ENCODE data around the gene PDE11A. TPM values are rescaled to one million over a fixed set of nuclear protein-coding genes. Genes with fewer than 3 reads are reported as not detected.

Gene PDE11A
- total and polyA plus RNA-seq, 2 experiments from 2014 or later: 0.34 to 0.86 TPM

DNA sequence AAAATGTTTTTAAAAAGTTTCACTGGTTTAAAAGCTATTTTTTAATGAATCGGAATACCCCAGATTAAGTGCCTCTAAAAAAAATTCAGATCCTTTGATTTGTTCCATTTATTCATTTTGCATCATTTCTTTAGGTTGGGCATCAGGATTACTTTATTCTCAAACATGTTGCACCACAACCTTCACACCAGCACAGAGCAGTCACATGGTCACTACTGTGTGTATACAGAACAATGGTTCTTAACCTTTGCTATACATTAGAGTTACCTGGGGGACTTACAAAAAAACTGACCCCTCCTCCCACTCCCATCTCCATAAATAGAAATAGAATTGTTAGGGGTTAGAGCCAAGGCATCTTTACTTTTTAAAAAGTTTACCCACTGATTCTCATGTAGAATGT, 461.8 kb downstream of the PDE11A start:
- Histone ChIP-seq H2AFZ (no peak overlapping the region), H3K36me3 (ENCODE audit: low read depth) (no peaks in the 10 kb centered on the region), H3K9me3 (ENCODE audit: low read depth) (no peaks in the 10 kb centered on the region), H3F3A (ENCODE audit: insufficient read depth) (no peaks in the 10 kb centered on the region), H3K4me2 (ENCODE audit: unreplicated experiment) (no peak overlapping the region), H3K27me3 (replicated peaks; ENCODE audit: insufficient read depth) (no peaks in the 10 kb centered on the region), H3K4me3 (no peak overlapping the region), H3K4me1 (ENCODE audit: insufficient read depth) (no peaks in the 10 kb centered on the region), H3K9ac (no peak overlapping the region), H3K27ac (no peak overlapping the region), H4K20me1 (ENCODE audit: insufficient read depth) (no peaks in the 10 kb centered on the region), H3K79me2 (ENCODE audit: insufficient read depth) (no peaks in the 10 kb centered on the region), H3K9me2 (ENCODE audit: insufficient read depth) (no peaks in the 10 kb centered on the region)
- no peak for DNase-seq
- TF ChIP-seq EZH2phosphoT487 (IDR thresholded peaks at IDR 0.05; ENCODE audit: insufficient read depth, low read depth): no peak
- no peak for TF ChIP-seq EZH2 (IDR thresholded peaks at IDR 0.05; ENCODE audit: insufficient read depth, poor library complexity, severe bottlenecking)
- in situ Hi-C loops (cut with MboI): loop anchor here (25.0 kb wide), 1 partner anchor 449 kb away; no protein-coding TSS in a partner anchor
- 81 to 91% methylated on average over 1 of the region's 1 CpG for WGBS, 2 experiments (ENCODE audit: low coverage in 1 of 2, low lambda C conversion rate in 2 of 2, missing lambda C conversion rate in 2 of 2)

DNA sequence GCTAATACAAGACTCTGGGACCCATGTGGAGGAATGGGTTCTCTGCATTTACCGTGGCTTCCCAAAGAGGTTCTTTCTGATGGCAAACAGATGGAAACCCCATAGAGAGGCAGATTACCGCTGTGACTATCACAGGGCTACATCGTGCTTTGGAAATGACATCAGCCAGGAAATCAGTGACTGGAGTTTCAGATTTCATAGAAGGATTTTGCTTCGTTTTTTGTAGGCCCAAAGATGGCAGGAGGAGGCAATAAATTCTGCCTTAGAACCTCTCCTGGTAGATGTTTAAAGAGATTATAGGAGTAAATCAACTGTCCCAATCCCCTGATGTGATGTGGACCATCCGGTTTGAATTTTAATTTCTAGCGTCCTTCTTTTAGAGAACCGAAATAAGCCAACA, 465.9 kb downstream of the PDE11A start:
- no peak overlapping the region for H3K4me3 ChIP-seq
- no peaks in the 10 kb centered on the region for H3K9me2 ChIP-seq (ENCODE audit: insufficient read depth)
- no peaks in the 10 kb centered on the region for H3K9me3 ChIP-seq (ENCODE audit: low read depth)
- H3K9ac ChIP-seq: no peak overlapping the region
- no peak overlapping the region for H3K27ac ChIP-seq
- TF ChIP-seq EZH2 (IDR thresholded peaks at IDR 0.05; ENCODE audit: insufficient read depth, poor library complexity, severe bottlenecking) (no peak), EZH2phosphoT487 (IDR thresholded peaks at IDR 0.05; ENCODE audit: insufficient read depth, low read depth) (no peak)
- no peak for DNase-seq
- H3K27me3 ChIP-seq (replicated peaks; ENCODE audit: insufficient read depth): no peaks in the 10 kb centered on the region
- H3K4me1 ChIP-seq (ENCODE audit: insufficient read depth): 0 out of 2 replicates have a peak, but pooled peaks cover 5% of the 10 kb centered on the region
- H2AFZ ChIP-seq: no peak overlapping the region
- H3K79me2 ChIP-seq (ENCODE audit: insufficient read depth): no peaks in the 10 kb centered on the region
- in situ Hi-C loops (cut with MboI): loop anchor here (25.0 kb wide), 1 partner anchor 444 kb away; no protein-coding TSS in a partner anchor
- no peaks in the 10 kb centered on the region for H4K20me1 ChIP-seq (ENCODE audit: insufficient read depth)
- H3F3A ChIP-seq (ENCODE audit: insufficient read depth): peaks cover 19% of the 10 kb centered on the region
- no peak overlapping the region for H3K4me2 ChIP-seq (ENCODE audit: unreplicated experiment)
- no peaks in the 10 kb centered on the region for H3K36me3 ChIP-seq (ENCODE audit: low read depth)
- WGBS, 2 experiments (ENCODE audit: low coverage in 1 of 2, low lambda C conversion rate in 2 of 2, missing lambda C conversion rate in 2 of 2): 81 to 82% methylated on average over 7 of the region's 7 CpGs

DNA sequence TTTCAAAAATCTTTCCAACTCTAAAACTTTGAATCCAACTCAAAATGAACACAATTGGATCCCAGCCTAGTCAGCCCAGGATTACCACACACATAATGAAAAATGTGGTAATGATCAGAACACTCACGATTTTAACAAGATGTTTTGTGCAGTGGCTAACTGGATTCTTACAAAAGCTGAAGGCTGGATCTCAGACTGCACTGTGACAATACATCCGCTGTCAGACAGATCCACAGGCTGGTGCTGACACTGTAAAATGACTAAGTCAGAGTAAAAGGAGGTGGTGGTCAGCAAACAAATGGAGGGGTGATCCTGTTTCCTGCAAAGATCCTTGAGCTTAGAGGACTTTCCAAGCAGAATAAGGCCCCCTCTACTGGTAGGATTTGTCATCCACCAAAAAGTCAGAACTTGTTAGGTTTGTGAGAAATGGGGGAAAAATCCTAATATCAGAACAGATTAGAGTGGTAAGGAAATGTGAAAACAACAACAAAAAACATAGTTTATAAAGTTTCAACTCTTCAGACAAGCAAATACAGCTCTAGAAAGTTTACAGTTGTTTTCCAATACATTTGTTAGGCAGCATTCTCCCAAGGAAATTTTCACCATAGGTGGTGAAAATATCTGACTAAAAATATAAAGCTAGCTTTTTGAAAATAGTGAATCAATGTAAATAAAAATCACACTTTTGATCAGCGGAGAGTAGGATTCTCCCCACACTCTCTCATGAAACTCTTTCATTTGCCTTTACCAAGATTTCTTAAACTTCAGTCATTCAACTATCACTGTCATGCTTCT, 468.1 kb downstream of the PDE11A start:
- H3K36me3 ChIP-seq (ENCODE audit: low read depth): no peaks in the 10 kb centered on the region
- H2AFZ ChIP-seq: peak overlapping the region; percentile 66
- peak overlapping the region; percentile 49 for H3K4me3 ChIP-seq
- H3K27me3 ChIP-seq (replicated peaks; ENCODE audit: insufficient read depth): no peaks in the 10 kb centered on the region
- peak overlapping the region; percentile 61 for H3K4me2 ChIP-seq (ENCODE audit: unreplicated experiment)
- H3K79me2 ChIP-seq (ENCODE audit: insufficient read depth): no peaks in the 10 kb centered on the region
- 0 out of 2 replicates have a peak, but pooled peaks cover 5% of the 10 kb centered on the region for H3K4me1 ChIP-seq (ENCODE audit: insufficient read depth)
- peak overlapping the region; percentile 23 for H3K9ac ChIP-seq
- 11 to 16% methylated on average over 3 of the region's 3 CpGs for WGBS, 2 experiments (ENCODE audit: low coverage in 1 of 2, low lambda C conversion rate in 2 of 2, missing lambda C conversion rate in 2 of 2)
- DNase-seq: peak; percentile 83
- H3K27ac ChIP-seq: no peak overlapping the region
- H3F3A ChIP-seq (ENCODE audit: insufficient read depth): peaks cover 19% of the 10 kb centered on the region
- H4K20me1 ChIP-seq (ENCODE audit: insufficient read depth): no peaks in the 10 kb centered on the region
- no peak for TF ChIP-seq EZH2phosphoT487 (IDR thresholded peaks at IDR 0.05; ENCODE audit: insufficient read depth, low read depth)
- no peak for TF ChIP-seq EZH2 (IDR thresholded peaks at IDR 0.05; ENCODE audit: insufficient read depth, poor library complexity, severe bottlenecking)
- H3K9me3 ChIP-seq (ENCODE audit: low read depth): no peaks in the 10 kb centered on the region
- no peaks in the 10 kb centered on the region for H3K9me2 ChIP-seq (ENCODE audit: insufficient read depth)
- in situ Hi-C loops (cut with MboI): loop anchor here (25.0 kb wide), 1 partner anchor 442 kb away; no protein-coding TSS in a partner anchor

DNA sequence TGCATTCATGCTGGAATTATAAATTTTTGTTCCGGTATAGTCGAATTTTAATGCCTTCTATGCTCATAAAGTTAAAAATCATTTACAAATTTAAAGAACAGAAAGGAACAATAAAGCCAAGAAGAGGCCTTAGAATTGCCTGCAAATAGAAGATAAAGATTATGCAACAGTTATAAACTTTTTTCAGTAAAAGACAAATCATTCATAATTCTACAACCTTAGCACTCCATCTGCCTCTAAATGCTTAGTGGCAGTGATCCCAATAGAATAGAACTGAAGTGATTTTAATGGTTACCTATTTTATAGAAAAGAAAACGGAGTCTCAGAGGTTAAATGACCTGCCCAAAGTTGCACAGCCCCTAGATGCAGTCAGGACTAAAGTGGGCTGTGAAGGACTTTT, 468.8 kb downstream of the PDE11A start:
- no peak for DNase-seq
- peak overlapping the region; percentile 23 for H3K9ac ChIP-seq
- H4K20me1 ChIP-seq (ENCODE audit: insufficient read depth): no peaks in the 10 kb centered on the region
- no peaks in the 10 kb centered on the region for H3K36me3 ChIP-seq (ENCODE audit: low read depth)
- TF ChIP-seq EZH2phosphoT487 (IDR thresholded peaks at IDR 0.05; ENCODE audit: insufficient read depth, low read depth) (no peak), EZH2 (IDR thresholded peaks at IDR 0.05; ENCODE audit: insufficient read depth, poor library complexity, severe bottlenecking) (no peak)
- H3K4me3 ChIP-seq: peak overlapping the region; percentile 49
- in situ Hi-C loops (cut with MboI): loop anchor here (25.0 kb wide), 1 partner anchor 441 kb away; no protein-coding TSS in a partner anchor
- WGBS, 2 experiments (ENCODE audit: low coverage in 1 of 2, low lambda C conversion rate in 2 of 2, missing lambda C conversion rate in 2 of 2): 54 to 64% methylated on average over 3 of the region's 3 CpGs
- H3K27me3 ChIP-seq (replicated peaks; ENCODE audit: insufficient read depth): peaks cover 1% of the 10 kb centered on the region; the same call in 1 of the 2 replicates
- H3F3A ChIP-seq (ENCODE audit: insufficient read depth): peaks cover 19% of the 10 kb centered on the region
- no peaks in the 10 kb centered on the region for H3K9me3 ChIP-seq (ENCODE audit: low read depth)
- H3K27ac ChIP-seq: no peak overlapping the region; the same call in 1 of the 2 replicates
- 0 out of 2 replicates have a peak, but pooled peaks cover 5% of the 10 kb centered on the region for H3K4me1 ChIP-seq (ENCODE audit: insufficient read depth)
- peak overlapping the region; percentile 61 for H3K4me2 ChIP-seq (ENCODE audit: unreplicated experiment)
- no peaks in the 10 kb centered on the region for H3K9me2 ChIP-seq (ENCODE audit: insufficient read depth)
- no peaks in the 10 kb centered on the region for H3K79me2 ChIP-seq (ENCODE audit: insufficient read depth)
- peak overlapping the region; percentile 66 for H2AFZ ChIP-seq

Measured in GM23248 (cell line).